HG03139 (cell line): ENCODE measurements around the gene EFHD1.
A peak's percentile ranks its signal among the peaks of the same experiment; 100 is the strongest.
"Not testable (repeated sequence)": the region's sequence is repeated elsewhere in the genome, so short reads cannot be mapped to it uniquely, and the experiment has no call there.

ENCODE experiments used
- ATAC-seq: cut with Tn5 transposase; IDR thresholded peaks from one replicate; pipeline ENCODE4 v1.9.1; 2021; ENCODE audit not compliant: unreplicated experiment

The EFHD1 gene

GRCh38 chr2:232689152-232689910 is 55.9 kb downstream of the EFHD1 start:
- no peak for ATAC-seq

- ATAC-seq, result not testable (repeated sequence)
These were observed 57.7 kb downstream of the EFHD1 start for GRCh38 chr2:232691117-232691516.

- ATAC-seq, result no peak
These were observed 59.9 kb downstream of the EFHD1 start for GRCh38 chr2:232693344-232693743.

DNA sequence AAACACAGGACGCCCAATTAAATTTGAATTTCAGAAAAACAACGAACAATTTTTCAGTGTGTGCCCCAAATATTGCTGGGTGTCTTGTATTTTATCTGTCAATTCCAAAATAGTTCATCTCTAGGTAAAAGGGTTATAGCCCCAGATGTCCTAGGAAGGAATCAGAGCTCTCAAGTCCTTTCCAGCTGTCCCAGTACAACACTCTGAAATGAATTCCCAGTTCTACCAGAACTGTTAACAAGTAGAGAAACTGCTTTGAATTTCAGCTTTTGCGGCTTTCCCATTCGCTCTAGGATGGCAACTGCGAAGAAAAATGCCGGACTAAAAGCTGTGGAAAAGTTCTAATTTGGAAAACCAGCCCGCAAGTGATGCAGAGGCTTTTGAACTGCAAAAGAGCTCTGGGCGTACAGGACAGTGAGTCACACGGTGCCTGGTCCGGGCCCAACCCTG is 63.2 kb downstream of the EFHD1 start:
- no peak for ATAC-seq

DNA sequence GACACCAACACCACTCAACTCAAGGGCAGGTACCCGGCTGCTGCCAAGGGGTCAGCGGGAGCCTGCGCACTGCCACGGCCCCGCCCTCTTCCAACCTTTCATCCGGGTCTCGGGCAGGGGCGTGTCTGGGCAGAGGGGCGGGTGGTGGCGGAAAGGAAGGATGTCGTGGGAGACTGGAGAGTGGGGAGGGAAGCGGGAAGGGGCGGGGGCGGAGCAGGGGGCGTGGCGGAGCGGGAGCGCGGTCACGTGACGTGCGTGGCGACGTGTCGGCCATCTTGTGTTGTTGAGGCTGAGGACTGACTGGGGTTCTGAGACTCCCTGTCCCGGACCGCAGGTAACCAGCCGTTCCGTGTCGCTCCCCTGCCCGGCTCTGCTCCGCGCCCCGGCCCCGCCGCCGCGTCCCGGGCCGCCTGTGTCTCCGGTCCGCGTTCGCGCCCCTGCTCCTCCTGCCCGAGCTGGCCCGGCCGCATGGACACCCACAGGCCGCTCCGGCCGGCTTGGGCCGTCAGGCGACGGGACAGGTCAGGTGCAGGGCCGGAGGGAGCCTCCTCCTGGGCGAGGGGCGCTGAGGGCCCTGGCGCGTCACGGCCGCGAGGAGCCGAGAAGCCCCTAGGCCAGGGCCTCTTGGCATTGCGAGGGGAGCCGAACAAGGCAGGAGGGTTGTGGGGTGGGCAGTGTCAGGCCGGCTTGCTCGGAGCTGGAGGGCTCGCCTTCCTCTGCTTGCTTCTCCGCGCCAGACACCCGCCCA is 63.8 kb downstream of the EFHD1 start, which contains the start of gene GIGYF2:
Gene GIGYF2, plus strand, starts transcription at position 273 of the 748 bp plus-strand sequence. CDS start 37,867 bp downstream, outside the sequence.
- peak; percentile 68 for ATAC-seq

GRCh38 chr2:232697807-232698110 is 64.4 kb downstream of the EFHD1 start:
- peak; percentile 31 for ATAC-seq

- ATAC-seq, result no peak
These were observed 65.2 kb downstream of the EFHD1 start for GRCh38 chr2:232698556-232699091.

DNA sequence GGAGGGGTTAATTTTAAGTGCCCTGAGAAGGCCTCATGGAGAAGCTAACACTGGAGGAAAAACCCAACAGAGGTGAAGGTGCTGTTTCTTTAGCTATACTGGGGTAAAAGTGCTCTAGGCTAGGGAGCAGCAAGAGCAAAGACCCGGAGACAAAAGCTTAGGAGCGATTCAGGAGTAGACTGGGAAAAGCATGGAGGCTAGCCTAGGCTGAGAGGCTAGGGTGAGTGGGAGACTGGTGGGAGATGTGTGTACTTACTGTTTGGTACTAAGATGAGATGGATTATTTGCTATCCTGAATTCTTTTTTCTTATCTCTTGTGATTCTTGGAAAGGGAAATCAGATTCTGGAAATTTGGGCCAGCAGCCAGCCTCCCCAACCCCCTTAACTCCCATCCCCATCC is 65.7 kb downstream of the EFHD1 start:
- ATAC-seq, result no peak

- no peak for ATAC-seq
These were observed 66.8 kb downstream of the EFHD1 start for GRCh38 chr2:232700154-232700553.

DNA sequence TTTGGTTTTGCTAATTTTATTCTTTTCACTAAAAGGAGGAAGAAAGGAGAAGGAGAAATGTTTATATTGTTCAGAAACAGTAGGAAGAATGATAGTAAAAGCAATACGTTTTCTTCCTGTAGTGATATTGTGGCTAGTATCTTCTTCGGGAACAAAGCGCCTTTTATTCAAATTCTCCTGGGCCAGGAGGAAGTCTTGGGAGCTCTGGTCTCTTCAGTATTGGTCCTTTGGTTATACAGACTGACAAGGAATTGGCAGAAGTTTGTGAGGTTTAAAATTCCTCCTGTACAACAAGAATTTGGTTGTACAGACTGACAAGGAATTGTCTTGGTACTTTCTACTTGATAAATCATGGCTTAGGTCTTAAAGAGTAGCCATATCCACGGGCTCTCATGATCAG is 73.7 kb downstream of the EFHD1 start:
- no peak for ATAC-seq

- ATAC-seq, result no peak
These were observed 80.1 kb downstream of the EFHD1 start for GRCh38 chr2:232713505-232713904.

GRCh38 chr2:232714969-232715368 is 81.6 kb downstream of the EFHD1 start:
- no peak for ATAC-seq

DNA sequence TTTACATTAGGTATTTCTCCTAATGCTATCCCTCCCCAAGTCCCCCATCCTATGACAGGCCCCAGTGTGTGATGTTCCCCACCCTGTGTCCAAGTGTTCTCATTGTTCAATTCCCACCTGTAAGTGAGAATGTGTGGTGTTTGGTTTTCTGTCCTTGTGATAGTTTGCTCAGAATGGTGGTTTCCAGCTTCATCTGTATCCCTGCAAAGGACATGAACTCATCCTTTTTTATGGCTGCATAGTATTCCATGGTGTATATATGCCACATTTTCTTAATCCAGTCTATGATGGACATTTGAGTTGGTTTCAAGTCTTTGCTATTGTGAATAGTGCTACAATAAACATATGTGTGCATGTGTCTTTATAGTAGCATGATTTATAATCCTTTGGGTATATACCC is 86.7 kb downstream of the EFHD1 start:
- ATAC-seq, result not testable (repeated sequence)

DNA sequence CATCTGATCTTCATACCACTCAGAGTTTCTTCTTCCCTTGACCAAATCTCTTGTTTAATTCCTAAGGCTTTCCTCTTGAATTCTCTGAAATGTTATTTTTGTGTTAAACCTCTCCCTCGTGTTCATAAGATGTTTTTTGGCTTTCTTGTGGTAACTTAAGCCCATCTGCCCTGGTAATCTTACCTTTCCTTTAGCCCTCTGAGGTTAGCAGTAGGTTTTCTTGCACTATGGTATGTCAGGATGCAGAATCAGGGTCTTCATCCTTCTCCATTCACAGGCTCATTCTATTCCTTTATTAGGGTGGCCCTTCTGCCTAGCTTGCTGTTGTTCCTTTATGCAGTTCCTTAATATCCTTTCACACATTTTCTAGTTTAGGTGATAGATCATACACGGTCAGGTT is 87.9 kb downstream of the EFHD1 start:
- no peak for ATAC-seq

GRCh38 chr2:232721882-232722281 is 88.5 kb downstream of the EFHD1 start:
- ATAC-seq, result no peak

DNA sequence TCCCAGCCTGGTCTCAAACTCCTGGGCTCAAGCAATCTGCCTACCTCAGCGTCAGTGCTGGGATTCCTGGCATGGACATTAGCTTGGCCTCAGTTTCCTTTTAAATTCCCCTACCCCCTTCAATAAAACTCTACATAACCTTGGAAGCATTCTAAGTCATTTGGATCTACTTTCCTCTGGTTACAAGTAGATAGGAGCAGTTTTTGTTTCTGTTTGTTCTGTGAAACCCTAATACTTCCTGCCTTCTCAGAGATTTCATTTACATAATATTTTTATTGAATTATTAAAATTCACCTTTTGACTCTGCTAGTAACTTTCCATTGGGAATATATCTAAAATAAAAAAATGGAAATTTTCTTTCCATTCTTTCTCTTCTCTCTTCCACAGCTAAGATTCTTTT is 89.6 kb downstream of the EFHD1 start:
- no peak for ATAC-seq

DNA sequence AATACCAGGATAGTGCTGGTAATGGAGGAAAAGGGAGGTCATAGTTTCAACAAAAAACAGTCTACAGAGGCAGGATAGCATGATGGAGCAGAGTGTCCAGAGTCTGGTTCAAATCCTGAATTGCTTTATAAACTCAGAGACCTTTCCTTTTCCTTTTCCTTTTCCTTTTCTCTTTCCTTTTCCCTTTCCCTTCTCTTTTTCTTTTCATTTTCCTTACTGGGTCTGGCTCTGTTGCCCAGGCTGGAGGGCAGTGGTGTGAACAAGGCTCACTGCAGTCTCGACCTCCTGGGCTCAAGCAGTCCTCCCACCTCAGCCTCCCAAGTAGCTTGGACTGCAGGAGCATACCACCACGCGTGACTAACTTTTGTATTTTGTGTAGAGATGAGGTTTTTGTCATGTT is 95.4 kb downstream of the EFHD1 start:
- no peak for ATAC-seq

DNA sequence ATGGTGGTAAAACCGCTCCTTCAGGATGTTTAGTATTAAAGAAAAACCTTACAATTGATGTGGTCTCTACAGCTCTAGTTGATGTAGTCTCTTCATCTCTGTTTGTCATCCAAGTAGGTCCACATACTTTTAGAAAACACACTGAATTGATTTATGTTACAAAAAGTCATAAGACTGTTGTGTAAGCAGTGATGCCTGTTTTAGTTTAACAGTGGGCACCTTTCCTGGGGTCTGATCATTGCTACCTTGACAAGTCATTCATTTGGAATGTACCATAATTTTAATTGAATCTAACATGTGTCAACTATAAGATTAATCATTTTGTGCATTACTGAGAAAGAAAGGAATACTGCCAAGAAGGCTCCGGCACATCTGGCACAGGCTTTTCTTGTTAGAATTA is 98.1 kb downstream of the EFHD1 start:
- no peak for ATAC-seq
